HG03439 (cell line): ENCODE results near the gene ATP8B1.
"Not testable (repeated sequence)": the region's sequence is repeated elsewhere in the genome, so short reads cannot be mapped to it uniquely, and the experiment has no call there.

Experiments
- ATAC-seq: cut with Tn5 transposase; IDR thresholded peaks from one replicate; pipeline ENCODE4 v1.9.1; 2021; ENCODE audit warnings: mild to moderate bottlenecking, moderate library complexity; ENCODE audit not compliant: unreplicated experiment

ATP8B1 gene

GRCh38 chr18:57677262-57678211, 125.6 kb downstream of the ATP8B1 start:
- no peak for ATAC-seq

GRCh38 chr18:57674891-57675290, 128.2 kb downstream of the ATP8B1 start:
- ATAC-seq = no peak

- no peak for ATAC-seq
Observed at GRCh38 chr18:57670046-57670445, 133.1 kb downstream of the ATP8B1 start.

DNA sequence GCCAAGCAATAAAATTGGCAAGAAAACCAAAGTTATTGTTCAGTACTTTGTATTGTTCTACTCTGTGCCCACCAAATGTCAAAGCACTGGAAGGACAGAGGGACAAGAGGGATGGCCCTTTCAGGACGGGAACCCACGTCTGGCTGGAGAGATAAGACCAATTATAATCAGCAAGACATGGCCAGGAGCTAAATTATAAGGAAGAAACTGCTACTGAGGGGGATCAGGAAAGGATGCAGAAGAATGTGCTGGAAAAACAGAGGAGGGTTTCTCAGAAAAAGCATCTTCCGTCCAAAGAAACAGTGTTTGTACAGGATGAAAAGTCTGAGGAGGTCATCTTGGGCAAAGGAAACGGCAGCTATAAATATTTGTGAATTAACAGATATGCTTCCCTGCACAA, 135.1 kb downstream of the ATP8B1 start:
- no peak for ATAC-seq

DNA sequence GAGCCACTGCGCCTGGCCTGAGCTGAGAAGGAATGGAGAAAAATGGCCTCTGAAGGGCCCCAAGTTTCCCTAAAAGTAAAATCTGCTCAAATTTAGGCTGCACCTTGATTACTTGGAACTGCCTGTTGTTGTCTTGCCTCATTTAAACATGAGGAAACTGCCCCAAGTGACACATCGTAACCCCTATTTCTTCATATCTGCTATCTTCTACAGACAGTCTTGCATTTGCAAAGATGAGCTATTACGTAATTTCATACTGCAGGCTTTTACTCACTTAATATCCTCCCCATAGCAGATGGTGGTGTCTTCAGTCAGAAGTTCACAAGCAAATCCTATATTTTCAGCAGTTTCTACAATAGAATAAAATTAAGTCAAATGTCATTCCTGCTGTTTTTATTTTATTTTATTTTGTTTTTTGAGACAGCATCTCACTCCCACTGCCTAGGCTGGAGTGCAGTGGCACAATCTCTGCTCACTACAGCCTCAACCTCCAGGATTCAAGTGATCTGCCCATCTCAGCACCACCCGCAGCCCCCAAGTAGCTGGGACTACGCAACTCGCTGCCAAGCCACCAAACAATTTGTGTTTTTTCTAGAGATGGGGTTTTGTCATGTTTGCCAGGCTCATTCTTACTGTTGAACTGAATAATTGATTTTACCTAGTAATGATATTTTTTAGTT, 136.2 kb downstream of the ATP8B1 start:
- ATAC-seq = no peak

- ATAC-seq = no peak
Observed at GRCh38 chr18:57664568-57665165, 138.4 kb downstream of the ATP8B1 start.

- ATAC-seq = no peak
Observed at GRCh38 chr18:57660961-57661360, 142.2 kb downstream of the ATP8B1 start.

- no peak for ATAC-seq
Observed at GRCh38 chr18:57659460-57660102, 143.5 kb downstream of the ATP8B1 start.

DNA sequence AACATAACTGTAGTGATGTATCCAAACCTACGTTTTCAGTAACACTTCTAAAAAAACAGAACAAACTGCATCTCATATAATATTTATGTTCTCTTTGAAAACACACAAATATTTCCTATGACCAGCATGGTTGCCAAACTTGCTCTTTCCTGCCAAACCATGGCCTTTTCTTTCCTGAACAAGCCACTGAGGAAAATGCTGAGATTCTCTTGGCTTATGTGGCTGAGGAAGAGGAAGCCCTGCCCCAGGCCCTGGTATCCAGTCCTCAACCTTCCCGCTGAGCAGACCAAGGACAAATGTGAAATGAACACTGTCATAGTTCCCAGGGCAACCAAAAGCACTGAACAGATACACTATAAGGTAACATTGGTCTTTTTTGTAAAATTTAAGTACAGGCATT, 145.6 kb downstream of the ATP8B1 start:
- no peak for ATAC-seq

GRCh38 chr18:57655740-57656139, 147.4 kb downstream of the ATP8B1 start:
- no peak for ATAC-seq

DNA sequence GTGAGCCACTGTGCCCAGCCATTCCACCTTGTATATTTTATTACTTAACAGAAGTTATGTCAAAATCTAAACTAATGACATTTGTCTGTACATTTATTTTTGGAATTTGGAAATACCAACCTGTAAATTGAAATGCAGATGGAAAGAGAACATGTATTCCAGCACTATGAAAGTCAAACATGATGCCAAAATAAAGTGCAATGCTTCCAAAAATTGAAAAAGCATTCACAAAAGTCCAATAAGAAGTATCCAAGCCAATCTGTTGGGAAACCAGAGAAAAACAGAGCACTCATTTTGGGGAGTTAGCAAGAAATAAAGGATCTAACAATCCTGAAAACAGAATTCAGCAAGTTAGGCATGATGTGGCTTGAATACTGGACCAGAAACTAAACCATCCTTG, 151.2 kb downstream of the ATP8B1 start:
- no peak for ATAC-seq

GRCh38 chr18:57649556-57650500, 153.3 kb downstream of the ATP8B1 start:
- ATAC-seq = peak; percentile 83

GRCh38 chr18:57648414-57648813, 154.7 kb downstream of the ATP8B1 start:
- ATAC-seq = no peak

DNA sequence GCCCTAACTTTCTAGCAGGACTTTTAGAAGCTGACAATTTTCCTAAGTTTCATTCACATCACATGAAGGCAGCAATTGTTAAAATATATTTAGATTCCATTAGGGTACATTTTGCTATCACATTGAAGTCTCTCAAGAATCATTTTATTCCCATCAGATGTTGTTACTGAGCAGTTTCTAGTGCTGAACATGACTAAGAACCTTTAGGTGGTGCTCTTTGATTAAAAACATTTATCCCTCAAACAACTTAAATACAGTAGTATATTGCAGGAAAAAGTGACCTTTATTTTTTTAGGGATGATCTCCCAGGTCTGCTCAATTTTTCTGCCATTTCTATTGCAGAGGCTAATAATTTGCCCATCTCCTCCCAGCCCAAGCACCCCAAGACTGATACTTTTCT, 158.6 kb downstream of the ATP8B1 start:
- no peak for ATAC-seq

GRCh38 chr18:57643726-57644125, 159.4 kb downstream of the ATP8B1 start:
- ATAC-seq = not testable (repeated sequence)

DNA sequence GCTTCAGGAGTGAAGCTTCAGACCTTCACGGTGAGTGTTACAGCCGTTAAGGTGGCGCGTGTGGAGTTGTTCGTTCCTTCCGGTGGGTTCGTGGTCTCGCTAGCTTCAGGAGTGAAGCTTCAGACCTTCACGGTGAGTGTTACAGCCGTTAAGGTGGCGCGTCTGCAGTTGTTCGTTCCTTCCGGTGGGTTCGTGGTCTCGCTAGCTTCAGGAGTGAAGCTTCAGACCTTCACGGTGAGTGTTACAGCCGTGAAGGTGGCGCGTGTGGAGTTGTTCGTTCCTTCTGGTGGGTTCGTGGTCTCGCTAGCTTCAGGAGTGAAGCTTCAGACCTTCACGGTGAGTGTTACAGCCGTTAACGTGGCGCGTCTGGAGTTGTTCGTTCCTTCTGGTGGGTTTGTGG, 160.7 kb downstream of the ATP8B1 start:
- not testable (repeated sequence) for ATAC-seq

DNA sequence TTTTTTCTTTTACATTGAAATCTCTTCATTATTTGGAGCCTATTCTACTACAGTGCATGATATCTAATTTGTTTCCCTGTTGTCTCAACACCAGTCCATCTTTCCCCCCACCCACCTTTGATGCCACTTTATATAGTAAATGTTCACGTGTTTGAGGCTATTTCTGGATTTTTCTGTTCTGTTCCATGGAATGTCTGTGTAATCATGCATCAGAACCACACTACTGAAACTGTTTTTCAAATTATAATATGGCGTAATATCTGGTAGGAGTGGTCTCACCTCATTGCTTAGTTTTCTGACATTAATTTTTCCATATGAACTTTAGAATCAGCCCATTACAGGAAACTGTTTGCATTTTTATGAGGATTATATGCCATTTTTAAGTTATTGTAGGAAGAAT, 162.4 kb downstream of the ATP8B1 start:
- ATAC-seq = no peak

GRCh38 chr18:57640236-57640635, 162.9 kb downstream of the ATP8B1 start:
- ATAC-seq = no peak

- no peak for ATAC-seq
Observed at GRCh38 chr18:57635003-57635822, 167.9 kb downstream of the ATP8B1 start.
